HepG2 (cell line): ENCODE results near the gene VAMP4.

Experiments used
- BHLHE40 ChIP-seq: IDR thresholded peaks from 2 replicates; pipeline ENCODE4 v1.6.1; 2011; ENCODE audit warnings: low read length, improper control_type of control experiment
- CTCF ChIP-seq: sonication (generic); formaldehyde crosslinking; IDR thresholded peaks from 2 replicates; pipeline ENCODE4 v1.5.0; 2020; ENCODE audit warnings: mild to moderate bottlenecking, missing genetic modification reagents, moderate library complexity
- EP300 ChIP-seq, 3 experiments: sonication (generic) in 1 of 3; formaldehyde crosslinking in 1 of 3; IDR thresholded peaks; 2 replicates each; pipeline versions ENCODE4 v1.5.1 to v1.6.1; 2011 to 2020; ENCODE audit warnings: low read depth in 2 of 3, low read length in 2 of 3, borderline replicate concordance in 1 of 3, improper control_type of control experiment in 1 of 3, mild to moderate bottlenecking in 1 of 3, missing genetic modification reagents in 1 of 3, moderate library complexity in 1 of 3
- HDAC2 ChIP-seq: sonication (generic); formaldehyde crosslinking; IDR thresholded peaks from 2 replicates; pipeline ENCODE4 v1.4.0; 2020; ENCODE audit warnings: missing genetic modification reagents
- MAZ ChIP-seq, 2 experiments: sonication (generic) in 1 of 2; formaldehyde crosslinking in 1 of 2; IDR thresholded peaks; 2 replicates each; pipeline versions ENCODE4 v1.5.0 to v1.6.1; 2012 to 2020; ENCODE audit warnings: low read depth in 2 of 2, mild to moderate bottlenecking in 2 of 2, borderline replicate concordance in 1 of 2, improper control_type of control experiment in 1 of 2, low read length in 1 of 2, missing genetic modification reagents in 1 of 2, moderate library complexity in 1 of 2
- MYC ChIP-seq: sonication (generic); formaldehyde crosslinking; IDR thresholded peaks from 2 replicates; pipeline ENCODE4 v1.9.0; 2021; ENCODE audit warnings: missing genetic modification reagents, borderline replicate concordance
- NFAT5 ChIP-seq: sonication (generic); formaldehyde crosslinking; IDR thresholded peaks from 2 replicates; pipeline ENCODE4 v1.4.0; 2020; ENCODE audit warnings: missing genetic modification reagents
- RAD51 ChIP-seq: fragments of 450-650 bp; IDR thresholded peaks from 2 replicates; pipeline ENCODE4 v1.6.1; 2016; ENCODE audit warnings: borderline replicate concordance
- TAF1 ChIP-seq: sonication (generic); formaldehyde crosslinking; IDR thresholded peaks from 2 replicates; pipeline ENCODE4 v1.4.0; 2020; ENCODE audit warnings: missing genetic modification reagents
- ZNF282 ChIP-seq: fragments of 450-650 bp; IDR thresholded peaks from 2 replicates; pipeline ENCODE4 v1.6.1; 2018; ENCODE audit not compliant: partially characterized antibody
- ZNF513 ChIP-seq: sonication (generic); formaldehyde crosslinking; conservative IDR thresholded peaks from 2 replicates; pipeline ENCODE4 v1.5.0; 2020; ENCODE audit warnings: missing genetic modification reagents
- ZNF556 ChIP-seq: sonication (generic); formaldehyde crosslinking; IDR thresholded peaks from 2 replicates; pipeline ENCODE4 v1.4.0; 2020; ENCODE audit warnings: mild to moderate bottlenecking, missing genetic modification reagents, borderline replicate concordance
- ZNF839 ChIP-seq: sonication (generic); formaldehyde crosslinking; IDR thresholded peaks from 2 replicates; pipeline ENCODE4 v1.4.0; 2020; ENCODE audit warnings: missing genetic modification reagents, mild to moderate bottlenecking, borderline replicate concordance
- TF ChIP-seq, protein P1 (sequence below): IDR thresholded peaks from 2 replicates; pipeline ENCODE4 v1.6.1; 2012; ENCODE audit warnings: inconsistent platforms

- TF ChIP-seq TAF1 (CRISPR knock-in tag), result no peak
- TF ChIP-seq RAD51, result no peak
- no peak for TF ChIP-seq ZNF282
- TF ChIP-seq, protein P1, sequence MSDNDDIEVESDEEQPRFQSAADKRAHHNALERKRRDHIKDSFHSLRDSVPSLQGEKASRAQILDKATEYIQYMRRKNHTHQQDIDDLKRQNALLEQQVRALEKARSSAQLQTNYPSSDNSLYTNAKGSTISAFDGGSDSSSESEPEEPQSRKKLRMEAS, result no peak
- TF ChIP-seq MYC (CRISPR knock-in tag), result no peak
- TF ChIP-seq ZNF513, result no peak
- TF ChIP-seq ZNF556 (CRISPR knock-in tag), result no peak
- no peak for TF ChIP-seq EP300 (IDR thresholded peaks at IDR 0.05; ENCODE audit: low read depth in 2 of 2, low read length in 2 of 2)
- no peak for TF ChIP-seq EP300 (CRISPR knock-in tag; IDR thresholded peaks at IDR 0.05; ENCODE audit: borderline replicate concordance)
- no peak for TF ChIP-seq CTCF (CRISPR knock-in tag)
- no peak for TF ChIP-seq NFAT5 (CRISPR knock-in tag)
- TF ChIP-seq ZNF839 (CRISPR knock-in tag), result no peak
- TF ChIP-seq BHLHE40, result no peak
- no peak for TF ChIP-seq MAZ (IDR thresholded peaks at IDR 0.05; ENCODE audit: borderline replicate concordance, low read depth, low read length)
- TF ChIP-seq MAZ (CRISPR knock-in tag; IDR thresholded peaks at IDR 0.05; ENCODE audit: low read depth), result no peak
- no peak for TF ChIP-seq HDAC2 (CRISPR knock-in tag)
These were observed 14.1 kb downstream of the VAMP4 start for GRCh38 chr1:171727778-171728177.
